ENCODE results near the gene SDR9C7.
"Not testable (repeated sequence)": the region's sequence is repeated elsewhere in the genome, so short reads cannot be mapped to it uniquely, and the experiment has no call there.

Gene SDR9C7

GRCh38 chr12:56933826-56934625 lies at the start of gene SDR9C7:
Gene SDR9C7 (minus strand): TSS chr12:56934408. CDS start chr12:56934261, 147 bp downstream.
- no peak for DNase-seq (ENCODE audit: low read depth)

- DNase-seq (ENCODE audit: low read depth), result no peak
These were observed 49.2 kb upstream of the SDR9C7 start for GRCh38 chr12:56983386-56983785.

- not testable (repeated sequence) for DNase-seq (ENCODE audit: low read depth)
These were observed 48.5 kb upstream of the SDR9C7 start for GRCh38 chr12:56982578-56983236.

GRCh38 chr12:56980941-56981530 lies 46.8 kb upstream of the SDR9C7 start:
- no peak for DNase-seq (ENCODE audit: low read depth)

GRCh38 chr12:56980268-56980667 lies 46.1 kb upstream of the SDR9C7 start:
- DNase-seq (ENCODE audit: low read depth), result no peak

GRCh38 chr12:56979628-56980027 lies 45.4 kb upstream of the SDR9C7 start:
- no peak for DNase-seq (ENCODE audit: low read depth)

GRCh38 chr12:56978397-56979138 lies 44.4 kb upstream of the SDR9C7 start:
- DNase-seq (ENCODE audit: low read depth), result no peak

GRCh38 chr12:56977361-56977760 lies 43.2 kb upstream of the SDR9C7 start:
- not testable (repeated sequence) for DNase-seq (ENCODE audit: low read depth)

- not testable (repeated sequence) for DNase-seq (ENCODE audit: low read depth)
These were observed 40.0 kb upstream of the SDR9C7 start for GRCh38 chr12:56974224-56974623.

GRCh38 chr12:56968910-56969309 lies 34.7 kb upstream of the SDR9C7 start:
- not testable (repeated sequence) for DNase-seq (ENCODE audit: low read depth)

GRCh38 chr12:56965997-56966642 lies 31.9 kb upstream of the SDR9C7 start:
- not testable (repeated sequence) for DNase-seq (ENCODE audit: low read depth)

- DNase-seq (ENCODE audit: low read depth), result not testable (repeated sequence)
These were observed 30.9 kb upstream of the SDR9C7 start for GRCh38 chr12:56965124-56965523.

GRCh38 chr12:56963557-56963956 lies 29.3 kb upstream of the SDR9C7 start:
- DNase-seq (ENCODE audit: low read depth), result not testable (repeated sequence)

- not testable (repeated sequence) for DNase-seq (ENCODE audit: low read depth)
These were observed 28.0 kb upstream of the SDR9C7 start for GRCh38 chr12:56962247-56962646.

- no peak for DNase-seq (ENCODE audit: low read depth)
These were observed 24.2 kb upstream of the SDR9C7 start for GRCh38 chr12:56958422-56958821.

GRCh38 chr12:56957229-56958052 lies 23.2 kb upstream of the SDR9C7 start, which contains the start of gene RDH16:
Gene RDH16 (minus strand): TSS chr12:56957608. CDS start chr12:56957462, 146 bp downstream.
- DNase-seq (ENCODE audit: low read depth), result no peak

GRCh38 chr12:56955631-56956256 lies 21.5 kb upstream of the SDR9C7 start:
- DNase-seq (ENCODE audit: low read depth), result no peak

GRCh38 chr12:56954958-56955355 lies 20.7 kb upstream of the SDR9C7 start:
- no peak for DNase-seq (ENCODE audit: low read depth)

GRCh38 chr12:56954057-56954957 lies 20.1 kb upstream of the SDR9C7 start:
- DNase-seq (ENCODE audit: low read depth), result no peak

Measured in activated T-cell treated with anti-CD3 and anti-CD28 coated beads for 1 hour (primary cell).